DOHH2 (cell line): ENCODE data around the gene COLEC11.

ENCODE experiments used
- H3F3A ChIP-seq: fragments of 200-600 bp; sonication (generic), shearing (Covaris generic); 2 replicates; pipeline ENCODE4 v1.6.0; 2016; ENCODE audit warnings: antibody characterized with exemption, mild to moderate bottlenecking; ENCODE audit not compliant: control insufficient read depth, insufficient read depth
- H3K27ac ChIP-seq: fragments of 200-600 bp; sonication (generic); 2 replicates; pipeline ENCODE4 v1.5.1; 2014; ENCODE audit warnings: low read depth, mild to moderate bottlenecking, low read length, moderate library complexity
- H3K27me3 ChIP-seq: fragments of 200-600 bp; sonication (generic); 2 replicates; pipeline ENCODE4 v1.6.1; 2014; ENCODE audit warnings: mild to moderate bottlenecking, low read length, mixed read lengths; ENCODE audit not compliant: control insufficient read depth
- H3K36me3 ChIP-seq: fragments of 200-600 bp; sonication (generic); 2 replicates; pipeline ENCODE4 v1.6.1; 2014; ENCODE audit warnings: mild to moderate bottlenecking, low read length, moderate library complexity, mixed read lengths; ENCODE audit not compliant: control insufficient read depth
- H3K4me1 ChIP-seq: fragments of 200-600 bp; sonication (generic); 2 replicates; pipeline ENCODE4 v1.6.1; 2014; ENCODE audit warnings: mild to moderate bottlenecking, low read length, mixed read lengths; ENCODE audit not compliant: control insufficient read depth
- H3K4me2 ChIP-seq: fragments of 200-600 bp; sonication (generic); 2 replicates; pipeline ENCODE4 v1.6.0; 2014; ENCODE audit warnings: mild to moderate bottlenecking, low read length, moderate library complexity
- H3K4me3 ChIP-seq: fragments of 200-600 bp; sonication (generic); 2 replicates; pipeline ENCODE4 v1.5.1; 2014; ENCODE audit warnings: mild to moderate bottlenecking, low read length, mixed read lengths
- H3K79me2 ChIP-seq: fragments of 200-600 bp; sonication (generic); 2 replicates; pipeline ENCODE4 v1.6.1; 2014; ENCODE audit warnings: mild to moderate bottlenecking, low read length, mixed read lengths; ENCODE audit not compliant: control insufficient read depth
- H3K9me2 ChIP-seq: fragments of 200-600 bp; sonication (generic); replicated peaks from 2 replicates; pipeline ENCODE4 v1.6.1; 2014; ENCODE audit warnings: mild to moderate bottlenecking, low read length, mixed read lengths; ENCODE audit not compliant: control insufficient read depth
- H3K9me3 ChIP-seq: fragments of 200-600 bp; sonication (generic); 2 replicates; pipeline ENCODE4 v1.6.1; 2014; ENCODE audit warnings: antibody characterized with exemption, low read length, mixed read lengths; ENCODE audit not compliant: control insufficient read depth, insufficient read depth
- H4K20me1 ChIP-seq: fragments of 200-600 bp; sonication (generic); 2 replicates; pipeline ENCODE4 v1.6.0; 2014; ENCODE audit warnings: low read depth, mild to moderate bottlenecking, antibody characterized with exemption, low read length, moderate library complexity; ENCODE audit not compliant: control insufficient read depth, insufficient read depth
- EZH2phosphoT487 ChIP-seq: fragments of 200-600 bp; sonication (generic); IDR thresholded peaks from 2 replicates; pipeline ENCODE4 v1.6.1; 2017; ENCODE audit warnings: borderline replicate concordance, mild to moderate bottlenecking, antibody characterized with exemption, low read length, moderate library complexity, mixed read lengths
- TF ChIP-seq, protein P1 (sequence below): fragments of 200-600 bp; sonication (generic); IDR thresholded peaks from one replicate; pipeline ENCODE4 v1.5.1; 2014; ENCODE audit warnings: antibody characterized with exemption, mild to moderate bottlenecking, low read depth, low read length; ENCODE audit not compliant: poor library complexity, severe bottlenecking

COLEC11 gene

DNA sequence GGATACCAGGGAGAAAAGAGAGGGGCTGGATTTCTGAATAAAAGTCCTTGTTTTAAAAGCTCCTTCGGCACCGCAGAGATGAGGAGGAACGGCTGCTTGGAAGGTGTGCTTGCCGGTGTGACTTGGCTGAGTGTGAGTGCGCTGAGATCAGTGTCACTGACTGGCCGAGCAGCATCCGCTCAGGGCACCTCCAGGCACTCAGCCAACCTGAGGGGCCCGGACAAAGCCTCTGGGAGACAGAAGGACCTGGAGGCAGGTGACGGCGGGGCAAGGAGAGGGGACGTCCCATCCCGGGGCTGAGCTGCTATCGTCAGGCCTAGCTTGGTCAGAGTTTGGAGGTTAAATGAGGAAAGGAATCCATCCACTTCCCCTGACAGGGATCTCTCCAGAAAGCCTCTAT is 46.3 kb downstream of the COLEC11 start:
- H3F3A ChIP-seq, result no peaks in the 10 kb centered on the region
- TF ChIP-seq EZH2phosphoT487, result no peak
- TF ChIP-seq, protein P1, sequence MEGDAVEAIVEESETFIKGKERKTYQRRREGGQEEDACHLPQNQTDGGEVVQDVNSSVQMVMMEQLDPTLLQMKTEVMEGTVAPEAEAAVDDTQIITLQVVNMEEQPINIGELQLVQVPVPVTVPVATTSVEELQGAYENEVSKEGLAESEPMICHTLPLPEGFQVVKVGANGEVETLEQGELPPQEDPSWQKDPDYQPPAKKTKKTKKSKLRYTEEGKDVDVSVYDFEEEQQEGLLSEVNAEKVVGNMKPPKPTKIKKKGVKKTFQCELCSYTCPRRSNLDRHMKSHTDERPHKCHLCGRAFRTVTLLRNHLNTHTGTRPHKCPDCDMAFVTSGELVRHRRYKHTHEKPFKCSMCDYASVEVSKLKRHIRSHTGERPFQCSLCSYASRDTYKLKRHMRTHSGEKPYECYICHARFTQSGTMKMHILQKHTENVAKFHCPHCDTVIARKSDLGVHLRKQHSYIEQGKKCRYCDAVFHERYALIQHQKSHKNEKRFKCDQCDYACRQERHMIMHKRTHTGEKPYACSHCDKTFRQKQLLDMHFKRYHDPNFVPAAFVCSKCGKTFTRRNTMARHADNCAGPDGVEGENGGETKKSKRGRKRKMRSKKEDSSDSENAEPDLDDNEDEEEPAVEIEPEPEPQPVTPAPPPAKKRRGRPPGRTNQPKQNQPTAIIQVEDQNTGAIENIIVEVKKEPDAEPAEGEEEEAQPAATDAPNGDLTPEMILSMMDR, result no peak
- no peaks in the 10 kb centered on the region for H4K20me1 ChIP-seq

DNA sequence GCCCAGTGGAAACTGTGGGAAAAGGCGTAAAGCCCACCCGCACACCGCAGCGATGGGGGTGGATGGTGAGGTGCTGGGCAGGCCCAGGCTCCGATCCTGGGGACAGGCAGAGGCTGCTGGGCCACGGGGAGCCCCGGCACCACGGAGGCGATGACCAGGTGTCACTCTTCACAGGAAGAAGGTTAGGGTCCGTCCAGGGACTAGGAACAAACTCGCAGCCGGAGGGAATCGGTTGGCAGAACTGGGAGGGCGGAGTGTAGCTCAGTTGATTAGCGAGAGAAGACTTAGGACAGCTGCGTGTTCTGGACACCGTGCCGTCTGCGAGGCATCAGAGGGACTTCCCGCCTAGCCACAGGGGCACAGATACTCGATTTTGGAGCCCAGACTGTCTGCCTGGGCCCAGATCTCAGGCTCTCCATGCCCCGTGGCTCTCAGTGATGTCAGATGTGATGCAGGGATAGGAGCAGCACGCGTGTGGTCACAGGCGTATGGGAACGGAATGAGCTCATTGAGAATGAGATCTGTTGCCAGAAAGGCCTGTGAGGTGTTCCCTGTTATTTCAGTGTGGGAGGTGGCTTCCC is 47.0 kb downstream of the COLEC11 start:
- H3K4me1 ChIP-seq, result peaks cover 11% of the 10 kb centered on the region
- no peaks in the 10 kb centered on the region for H3K27me3 ChIP-seq
- no peak overlapping the region for H3K27ac ChIP-seq
- no peaks in the 10 kb centered on the region for H3F3A ChIP-seq
- H3K4me2 ChIP-seq, result no peak overlapping the region
- no peaks in the 10 kb centered on the region for H3K79me2 ChIP-seq
- no peaks in the 10 kb centered on the region for H4K20me1 ChIP-seq
- no peak overlapping the region for H3K4me3 ChIP-seq
- no peaks in the 10 kb centered on the region for H3K36me3 ChIP-seq
- no peaks in the 10 kb centered on the region for H3K9me3 ChIP-seq
- no peaks in the 10 kb centered on the region for H3K9me2 ChIP-seq
- TF ChIP-seq, protein P1, result no peak
- TF ChIP-seq EZH2phosphoT487, result no peak

More for the DNA sequence above, 46.3 kb downstream of the COLEC11 start:
- Histone ChIP-seq H3K9me2 (no peaks in the 10 kb centered on the region), H3K4me3 (no peak overlapping the region), H3K4me1 (peaks cover 3% of the 10 kb centered on the region), H3K9me3 (no peaks in the 10 kb centered on the region), H3K4me2 (no peak overlapping the region), H3K27ac (no peak overlapping the region), H3K27me3 (no peaks in the 10 kb centered on the region; the same call in 1 of the 2 replicates), H3K79me2 (no peaks in the 10 kb centered on the region), H3K36me3 (no peaks in the 10 kb centered on the region)

DNA sequence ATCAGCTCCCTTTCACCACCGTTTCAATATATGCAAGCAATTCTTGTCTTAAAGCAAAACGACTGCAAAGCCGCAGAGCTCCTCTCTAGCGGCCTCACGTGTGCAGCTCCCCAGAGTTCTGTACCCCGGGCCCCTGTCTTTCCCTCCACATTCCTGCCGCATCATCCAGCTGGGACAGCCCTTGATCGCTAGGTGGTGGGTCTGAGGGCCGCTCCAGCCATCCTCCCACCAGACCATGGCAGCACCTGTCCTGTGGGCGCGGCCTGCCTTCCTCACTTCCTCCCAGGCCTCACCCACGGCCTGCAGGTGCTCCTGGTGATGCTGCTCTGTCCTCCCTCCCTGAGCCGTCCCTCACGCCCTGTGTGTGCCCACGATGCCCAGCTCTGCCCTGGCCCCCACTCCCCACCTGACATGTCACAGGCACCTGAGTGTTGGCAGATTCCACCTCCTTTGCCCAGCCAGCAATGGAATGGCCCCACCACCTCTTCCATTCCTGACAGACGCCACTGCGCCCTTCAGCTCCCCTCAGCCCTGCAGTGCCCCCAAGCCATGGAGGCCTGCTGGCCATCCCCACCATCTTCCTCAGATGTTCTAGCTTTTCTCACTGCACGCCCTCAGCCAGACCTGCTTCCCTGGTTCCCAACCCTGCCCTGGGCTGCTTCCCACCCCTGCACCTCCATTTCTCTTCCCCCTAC is 47.8 kb downstream of the COLEC11 start:
- Histone ChIP-seq H3K79me2 (no peaks in the 10 kb centered on the region), H3K27ac (no peak overlapping the region), H3K4me2 (no peak overlapping the region), H3K9me2 (no peaks in the 10 kb centered on the region), H3K4me3 (no peak overlapping the region), H3K27me3 (no peaks in the 10 kb centered on the region), H3K4me1 (peaks cover 11% of the 10 kb centered on the region), H3K9me3 (no peaks in the 10 kb centered on the region), H4K20me1 (no peaks in the 10 kb centered on the region), H3K36me3 (no peaks in the 10 kb centered on the region), H3F3A (no peaks in the 10 kb centered on the region)
- TF ChIP-seq, protein P1, result no peak
- no peak for TF ChIP-seq EZH2phosphoT487
